NCI-H1694 treated with DMSO at 0.1 percent for 48 hours (cell line): ENCODE measurements around the gene IL15RA.
"Not testable (repeated sequence)": the region's sequence is repeated elsewhere in the genome, so short reads cannot be mapped to it uniquely, and the experiment has no call there.

Source experiments
- DNase-seq: peaks from one replicate; lab custom pipeline; 2025; lab: John Stamatoyannopoulos, UW

IL15RA gene

GRCh38 chr10:5968681-5969453 is 8.5 kb downstream of the IL15RA start:
- no peak for DNase-seq

DNA sequence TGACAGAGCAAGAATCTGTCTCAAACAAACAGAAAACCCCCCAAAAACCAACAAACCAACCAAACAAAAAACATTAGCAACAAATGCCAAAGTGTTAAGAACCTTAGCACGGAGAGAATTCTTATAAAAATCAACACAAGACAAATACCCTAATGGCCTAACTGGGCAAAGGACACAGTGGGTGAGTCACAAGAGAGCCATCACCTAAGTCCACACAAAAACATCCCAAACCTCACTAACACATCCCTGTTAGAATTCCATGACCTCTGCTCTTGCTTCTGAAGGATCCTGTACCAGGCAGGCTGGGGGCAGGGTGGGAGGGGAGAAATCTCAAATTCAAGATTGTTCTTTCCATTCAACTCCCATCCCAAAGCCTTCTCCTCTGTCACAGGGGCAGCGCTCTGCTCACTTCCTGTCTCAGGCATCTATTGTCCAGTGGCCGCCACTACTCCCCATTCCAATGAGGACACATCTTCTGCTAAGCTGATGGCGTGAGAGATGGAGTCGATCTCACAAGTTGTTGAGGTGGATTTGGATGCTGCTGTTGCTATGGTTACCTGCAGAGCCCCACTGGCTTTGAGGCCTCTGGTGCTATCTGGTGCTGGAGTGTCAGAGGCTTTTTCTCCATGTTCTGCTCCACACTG is 9.2 kb downstream of the IL15RA start:
- DNase-seq: no peak

- no peak for DNase-seq
Observed at GRCh38 chr10:5965266-5965665, 12.1 kb downstream of the IL15RA start.

- no peak for DNase-seq
Observed at GRCh38 chr10:5964736-5965135, 12.6 kb downstream of the IL15RA start.

DNA sequence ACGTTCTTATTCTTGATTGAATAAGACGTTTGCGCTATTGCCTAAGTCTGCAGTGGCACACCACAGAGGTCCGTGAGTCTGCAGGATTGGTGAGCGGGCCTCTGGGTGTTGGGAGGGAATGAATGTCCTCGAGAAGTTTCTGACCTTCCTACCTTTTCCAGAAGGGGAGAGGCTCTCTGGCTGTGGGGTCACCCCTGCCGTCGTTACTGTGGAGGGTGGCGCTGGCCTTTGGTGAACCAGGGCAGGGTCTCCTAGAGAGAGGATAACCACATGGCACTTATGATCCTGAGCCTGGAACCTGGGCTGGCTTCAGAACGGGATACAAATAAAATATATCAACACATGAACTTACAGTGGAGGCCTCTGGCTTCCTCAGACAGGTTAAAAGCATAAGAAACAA is 13.8 kb downstream of the IL15RA start:
- DNase-seq: no peak

DNA sequence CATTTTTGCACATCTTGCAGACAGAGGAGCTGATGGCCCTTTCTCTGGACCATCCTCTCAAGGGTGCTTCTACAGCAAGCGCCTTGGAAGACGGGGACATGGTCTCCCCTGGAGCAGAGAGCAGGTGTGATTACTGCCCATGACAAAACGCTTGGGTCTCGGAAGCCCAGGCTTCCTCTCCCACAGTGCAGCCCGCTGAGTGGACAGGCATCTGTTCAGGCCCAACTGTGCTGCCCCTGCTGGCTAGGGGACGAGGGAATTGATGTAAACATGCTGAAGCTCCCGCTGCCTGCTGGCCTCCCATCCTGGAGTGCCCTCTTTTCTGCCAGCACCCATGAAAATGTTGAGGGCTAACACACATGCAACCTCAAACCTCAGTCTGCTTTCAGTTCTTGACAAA is 14.3 kb downstream of the IL15RA start:
- no peak for DNase-seq

GRCh38 chr10:5962358-5962940 is 14.9 kb downstream of the IL15RA start:
- not testable (repeated sequence) for DNase-seq

DNA sequence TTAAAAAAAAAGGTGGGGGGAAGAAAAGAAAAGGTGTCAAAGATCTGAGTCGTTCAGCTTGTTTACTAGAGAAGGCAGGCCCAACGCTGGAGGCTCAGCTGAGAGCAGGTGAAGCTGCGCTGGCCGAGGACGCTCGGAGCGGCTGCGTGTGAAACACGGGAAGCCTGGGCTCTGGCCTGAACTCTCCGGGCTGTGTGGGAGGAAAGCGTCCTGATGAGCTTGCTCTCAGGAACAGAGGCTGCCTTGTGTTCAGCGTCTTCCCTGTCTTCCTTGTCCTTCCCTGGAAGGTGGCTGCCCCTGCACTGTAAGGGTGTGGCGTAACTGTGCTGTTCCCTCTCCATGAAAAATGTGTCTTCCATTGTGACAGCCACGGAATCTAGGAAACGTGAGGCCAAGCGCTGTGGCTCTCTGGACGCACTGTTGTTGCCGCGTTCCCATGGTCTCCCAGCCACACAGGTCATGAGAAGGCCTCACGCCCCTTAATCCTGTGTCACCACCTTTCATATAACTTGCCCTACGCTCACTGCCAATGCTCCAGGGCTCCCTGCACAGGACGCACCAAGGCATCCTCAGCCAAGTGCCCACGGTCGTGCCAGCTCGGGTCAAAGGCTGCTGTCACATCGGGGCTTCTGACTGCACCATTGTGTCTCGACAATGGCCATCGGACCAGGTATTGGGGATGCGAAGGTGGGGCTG is 15.8 kb downstream of the IL15RA start:
- DNase-seq: no peak

DNA sequence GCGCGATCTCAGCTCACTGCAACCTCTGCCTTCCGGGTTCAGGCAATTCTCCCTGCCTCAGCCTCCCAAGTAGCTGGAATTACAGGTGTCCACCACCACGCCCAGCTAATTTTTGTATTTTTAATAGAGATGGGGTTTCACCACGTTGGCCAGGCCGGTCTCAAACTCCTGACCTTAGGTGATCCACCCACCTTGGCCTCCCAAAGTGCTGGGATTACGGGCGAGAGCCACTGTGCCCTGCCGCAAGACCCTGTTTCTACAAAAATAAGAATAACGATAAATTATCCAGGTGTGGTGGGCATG is 16.4 kb downstream of the IL15RA start:
- DNase-seq: not testable (repeated sequence)

- DNase-seq: no peak
Observed at GRCh38 chr10:5960070-5960972, 17.0 kb downstream of the IL15RA start.

GRCh38 chr10:5959581-5960069 is 17.7 kb downstream of the IL15RA start:
- no peak for DNase-seq

- DNase-seq: no peak
Observed at GRCh38 chr10:5959142-5959541, 18.2 kb downstream of the IL15RA start.

- DNase-seq: no peak
Observed at GRCh38 chr10:5958675-5959074, 18.7 kb downstream of the IL15RA start.

DNA sequence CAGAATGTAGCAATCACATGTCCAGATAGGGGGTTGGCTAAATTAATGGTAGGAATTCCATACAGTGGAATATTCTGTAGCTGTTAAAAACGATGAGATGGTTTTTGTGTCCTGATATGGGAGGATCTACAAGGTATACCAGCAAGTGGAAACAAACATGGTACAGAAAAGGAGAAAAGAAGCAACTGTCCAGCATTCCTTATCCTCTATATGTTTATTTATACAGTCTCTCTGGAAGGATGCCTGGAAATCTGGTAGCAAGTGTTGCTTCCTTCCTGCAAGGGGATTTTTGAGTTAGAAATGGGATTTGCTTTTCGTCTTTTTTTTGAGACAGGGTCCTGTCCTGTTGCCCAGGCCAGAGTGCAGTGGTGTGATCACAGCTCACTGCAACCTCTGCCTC is 19.3 kb downstream of the IL15RA start:
- DNase-seq: no peak

- DNase-seq: no peak
Observed at GRCh38 chr10:5956146-5956936, 21.0 kb downstream of the IL15RA start.

DNA sequence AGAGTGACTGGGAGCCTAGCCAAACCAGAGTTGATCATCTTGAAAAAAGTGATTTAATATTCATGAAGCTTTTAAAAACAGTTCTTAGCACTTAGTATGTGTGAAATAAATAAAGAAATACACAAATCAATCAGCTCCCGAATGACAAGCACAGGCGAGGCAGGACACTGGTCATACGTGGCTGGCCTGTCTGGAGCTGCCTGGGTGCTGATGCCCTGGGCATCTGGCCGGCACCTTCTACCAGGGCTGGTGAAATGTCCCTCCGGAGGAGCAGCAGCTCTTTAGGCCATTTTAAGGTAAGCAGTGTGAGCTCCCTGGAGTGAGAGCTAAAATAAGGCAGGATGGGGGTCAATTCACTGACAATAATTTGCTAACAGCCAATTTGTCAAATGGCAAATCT is 23.7 kb downstream of the IL15RA start:
- no peak for DNase-seq

- no peak for DNase-seq
Observed at GRCh38 chr10:5952731-5953385, 24.5 kb downstream of the IL15RA start.

- no peak for DNase-seq
Observed at GRCh38 chr10:5951721-5952407, 25.5 kb downstream of the IL15RA start.

- no peak for DNase-seq
Observed at GRCh38 chr10:5951167-5951711, 26.1 kb downstream of the IL15RA start.
